GM21737 (cell line): ENCODE results near the gene MISP3.
"Not testable (repeated sequence)": the region's sequence is repeated elsewhere in the genome, so short reads cannot be mapped to it uniquely, and the experiment has no call there.

ENCODE experiments used
- ATAC-seq: cut with Tn5 transposase; IDR thresholded peaks from one replicate; pipeline ENCODE4 v1.9.1; 2021; ENCODE audit warnings: mild to moderate bottlenecking, moderate library complexity; ENCODE audit not compliant: unreplicated experiment

MISP3 gene

GRCh38 chr19:14072535-14073260, at the start of gene MISP3:
Gene MISP3 (plus strand): TSS chr19:14072786. CDS start chr19:14073310, 524 bp downstream.
- ATAC-seq: peak; percentile 14

GRCh38 chr19:14023404-14024235, 49.0 kb upstream of the MISP3 start:
- no peak for ATAC-seq

- not testable (repeated sequence) for ATAC-seq
These were observed 45.9 kb upstream of the MISP3 start for GRCh38 chr19:14026652-14027192.

- no peak for ATAC-seq
These were observed 44.6 kb upstream of the MISP3 start, which contains the start of gene RLN3 for GRCh38 chr19:14027856-14028450. Gene RLN3 (plus strand): TSS chr19:14028148. CDS start chr19:14028205, 57 bp downstream.

GRCh38 chr19:14028901-14029300, 43.7 kb upstream of the MISP3 start:
- ATAC-seq: no peak

GRCh38 chr19:14030997-14031718, 41.4 kb upstream of the MISP3 start:
- ATAC-seq: peak; percentile 28

- peak; percentile 54 for ATAC-seq
These were observed 40.7 kb upstream of the MISP3 start, which contains the start of gene IL27RA for GRCh38 chr19:14031719-14032480. Gene IL27RA (plus strand): TSS chr19:14031762. CDS start chr19:14031873, 111 bp downstream.

- ATAC-seq: no peak
These were observed 38.6 kb upstream of the MISP3 start for GRCh38 chr19:14033946-14034345.

- ATAC-seq: not testable (repeated sequence)
These were observed 37.4 kb upstream of the MISP3 start for GRCh38 chr19:14035159-14035558.

GRCh38 chr19:14035706-14036105, 36.9 kb upstream of the MISP3 start:
- ATAC-seq: no peak

- ATAC-seq: no peak
These were observed 33.4 kb upstream of the MISP3 start for GRCh38 chr19:14039181-14039580.

GRCh38 chr19:14042659-14043608, 29.7 kb upstream of the MISP3 start:
- not testable (repeated sequence) for ATAC-seq

- ATAC-seq: not testable (repeated sequence)
These were observed 24.7 kb upstream of the MISP3 start for GRCh38 chr19:14047866-14048265.

GRCh38 chr19:14048443-14049153, 24.0 kb upstream of the MISP3 start:
- ATAC-seq: no peak

- no peak for ATAC-seq
These were observed 22.1 kb upstream of the MISP3 start for GRCh38 chr19:14050512-14050911.

- ATAC-seq: not testable (repeated sequence)
These were observed 21.6 kb upstream of the MISP3 start for GRCh38 chr19:14050961-14051360.

- no peak for ATAC-seq
These were observed 20.6 kb upstream of the MISP3 start for GRCh38 chr19:14051980-14052379.

GRCh38 chr19:14052470-14052869, 20.1 kb upstream of the MISP3 start:
- ATAC-seq: no peak
